SK-N-SH (cell line): ENCODE results near the gene ZNF521. TPM values are rescaled to one million over a fixed set of nuclear protein-coding genes. Genes with fewer than 3 reads are reported as not detected.

Experiments
- CTCF ChIA-PET: fragments of 300-600, 350-600 bp; formaldehyde crosslinking; extraction: SDS; loops from one replicate; lab custom pipeline; 2021; lab: Yijun Ruan, JAX
- POLR2A ChIA-PET: fragments of 350-600 bp; sonication (Branson Sonifier 250); formaldehyde crosslinking; extraction: SDS; loops from one replicate; lab custom pipeline; 2020; ENCODE audit warnings: antibody characterized with exemption, inconsistent platforms; lab: Yijun Ruan, JAX
- DNase-seq: peaks from one replicate; pipeline ENCODE4 v3.0.0; 2012
- H2AFZ ChIP-seq: fragments of 200-600 bp; sonication (generic); 2 replicates; pipeline ENCODE4 v1.8.1; 2016; ENCODE audit warnings: antibody characterized with exemption, mild to moderate bottlenecking, low read depth
- H3F3A ChIP-seq: fragments of 200-600 bp; sonication (generic); replicated peaks from 2 replicates; pipeline ENCODE3; 2016; ENCODE audit warnings: antibody characterized with exemption, mild to moderate bottlenecking; ENCODE audit not compliant: insufficient read depth
- H3K27ac ChIP-seq, 2 experiments: fragments of 200-500 bp in 1 of 2; fragments of 200-600 bp in 1 of 2; sonication (Bioruptor generic) in 1 of 2; sonication (generic), shearing (Covaris generic) in 1 of 2; 2 replicates each; pipeline versions ENCODE4 v1.5.1 to v1.6.1; 2014 to 2016; ENCODE audit warnings: low read depth in 2 of 2, inconsistent platforms in 1 of 2, low read length in 1 of 2, mild to moderate bottlenecking in 1 of 2, mixed read lengths in 1 of 2
- H3K27me3 ChIP-seq: fragments of 200-600 bp; sonication (generic), shearing (Covaris generic); 2 replicates; pipeline ENCODE4 v1.6.1; 2016; ENCODE audit warnings: mixed run types; ENCODE audit not compliant: insufficient read depth
- H3K36me3 ChIP-seq, 2 experiments: fragments of 200-500 bp in 1 of 2; fragments of 200-600 bp in 1 of 2; sonication (Bioruptor generic) in 1 of 2; sonication (generic) in 1 of 2; replicated peaks in 1 of 2; 2 replicates each; pipeline versions ENCODE3 to v1.5.1; 2014 to 2016; ENCODE audit warnings: low read length in 1 of 2, mild to moderate bottlenecking in 1 of 2; ENCODE audit not compliant: insufficient read depth in 2 of 2, control insufficient read depth in 1 of 2
- H3K4me1 ChIP-seq, 2 experiments: fragments of 200-500 bp in 1 of 2; fragments of 200-600 bp in 1 of 2; sonication (Bioruptor generic) in 1 of 2; sonication (generic), shearing (Covaris generic) in 1 of 2; 2 replicates each; pipeline versions ENCODE4 v1.5.1 to v1.6.1; 2014 to 2016; ENCODE audit warnings: low read depth in 1 of 2, low read length in 1 of 2, mixed run types in 1 of 2; ENCODE audit not compliant: insufficient read depth in 2 of 2, control insufficient read depth in 1 of 2
- H3K4me2 ChIP-seq: fragments of 200-600 bp; sonication (generic), shearing (Covaris generic); 2 replicates; pipeline ENCODE4 v1.6.1; 2017; ENCODE audit warnings: mixed run types
- H3K4me3 ChIP-seq, 2 experiments: fragments of 200-500 bp in 1 of 2; fragments of 200-600 bp in 1 of 2; sonication (Bioruptor generic) in 1 of 2; sonication (generic), shearing (Covaris generic) in 1 of 2; 2 replicates each; pipeline versions ENCODE4 v1.5.1 to v1.8.1; 2014 to 2016; ENCODE audit warnings: low read depth in 2 of 2, inconsistent platforms in 1 of 2, low read length in 1 of 2, mild to moderate bottlenecking in 1 of 2, mixed read lengths in 1 of 2, moderate library complexity in 1 of 2
- H3K79me2 ChIP-seq: fragments of 200-600 bp; sonication (generic); 2 replicates; pipeline ENCODE4 v1.8.1; 2017; ENCODE audit warnings: mild to moderate bottlenecking; ENCODE audit not compliant: insufficient read depth
- H3K9ac ChIP-seq: fragments of 200-600 bp; sonication (generic); 2 replicates; pipeline ENCODE4 v1.6.1; 2017; ENCODE audit warnings: mixed run types
- H3K9me2 ChIP-seq: fragments of 200-600 bp; sonication (generic); 2 replicates; pipeline ENCODE4 v1.6.1; 2017; ENCODE audit warnings: mixed run types
- H3K9me3 ChIP-seq: fragments of 200-600 bp; sonication (generic); 2 replicates; pipeline ENCODE4 v1.6.1; 2017; ENCODE audit warnings: mixed run types, mild to moderate bottlenecking, moderate library complexity
- H4K20me1 ChIP-seq: fragments of 200-600 bp; sonication (generic); 2 replicates; pipeline ENCODE4 v1.6.1; 2017; ENCODE audit warnings: mild to moderate bottlenecking, mixed run types; ENCODE audit not compliant: insufficient read depth
- CHD2 ChIP-seq: fragments of 150-350 bp; IDR thresholded peaks from 2 replicates; pipeline ENCODE4 v1.6.1; 2018; ENCODE audit warnings: low read length; ENCODE audit not compliant: partially characterized antibody
- CTCF ChIP-seq: fragments of 200-600 bp; sonication (generic); IDR thresholded peaks from 2 replicates; pipeline ENCODE4 v1.6.1; 2017; ENCODE audit warnings: antibody characterized with exemption, mild to moderate bottlenecking, moderate library complexity
- EP300 ChIP-seq, 2 experiments: IDR thresholded peaks; 2 replicates each; pipeline versions ENCODE4 v1.4.0 to v1.6.1; 2012; ENCODE audit warnings: borderline replicate concordance in 1 of 2, low read depth in 1 of 2, low read length in 1 of 2
- FOSL2 ChIP-seq: IDR thresholded peaks from 2 replicates; pipeline ENCODE4 v1.4.0; 2012; ENCODE audit warnings: low read depth, mild to moderate bottlenecking, moderate library complexity, borderline replicate concordance
- FOXJ3 ChIP-seq: sonication (generic); formaldehyde crosslinking; IDR thresholded peaks from 2 replicates; pipeline ENCODE4 v1.5.1; 2020; ENCODE audit warnings: mild to moderate bottlenecking, missing genetic modification reagents
- GABPA ChIP-seq: IDR thresholded peaks from 2 replicates; pipeline ENCODE4 v1.4.0; 2012; ENCODE audit warnings: low read depth, mild to moderate bottlenecking
- GATA2 ChIP-seq: sonication (generic); formaldehyde crosslinking; IDR thresholded peaks from 2 replicates; pipeline ENCODE4 v1.5.0; 2020; ENCODE audit warnings: mild to moderate bottlenecking, missing genetic modification reagents
- IRF3 ChIP-seq: fragments of 150-350 bp; IDR thresholded peaks from 2 replicates; pipeline ENCODE4 v1.6.1; 2016; ENCODE audit warnings: mild to moderate bottlenecking, low read depth, low read length
- JUND ChIP-seq: IDR thresholded peaks from 2 replicates; pipeline ENCODE4 v1.4.0; 2012
- MEF2A ChIP-seq: IDR thresholded peaks from 2 replicates; pipeline ENCODE4 v1.4.0; 2012; ENCODE audit warnings: low read depth, borderline replicate concordance
- MXI1 ChIP-seq: IDR thresholded peaks from 2 replicates; pipeline ENCODE4 v1.6.1; 2012; ENCODE audit warnings: mild to moderate bottlenecking, low read depth, low read length, improper control_type of control experiment
- PBX3 ChIP-seq: IDR thresholded peaks from 2 replicates; pipeline ENCODE4; 2012
- POLR2AphosphoS5 ChIP-seq: IDR thresholded peaks from 2 replicates; pipeline ENCODE4 v1.6.1; 2012; ENCODE audit warnings: low read depth, low read length
- RAD21 ChIP-seq: IDR thresholded peaks from 2 replicates; pipeline ENCODE4 v1.6.1; 2012; ENCODE audit warnings: mild to moderate bottlenecking, low read length
- RCOR1 ChIP-seq: fragments of 150-350 bp; IDR thresholded peaks from 2 replicates; pipeline ENCODE4 v1.6.1; 2017; ENCODE audit warnings: antibody characterized with exemption, low read length
- RFX5 ChIP-seq: IDR thresholded peaks from 2 replicates; pipeline ENCODE4 v1.6.1; 2012; ENCODE audit warnings: mild to moderate bottlenecking, improper control_type of control experiment, low read length
- SIN3A ChIP-seq: IDR thresholded peaks from 2 replicates; pipeline ENCODE4 v1.6.1; 2012; ENCODE audit warnings: low read depth, mild to moderate bottlenecking, low read length, moderate library complexity, borderline replicate concordance
- TCF12 ChIP-seq: IDR thresholded peaks from 2 replicates; pipeline ENCODE4 v1.4.0; 2012
- TEAD4 ChIP-seq: IDR thresholded peaks from 2 replicates; pipeline ENCODE4 v1.4.0; 2012; ENCODE audit warnings: mild to moderate bottlenecking, borderline replicate concordance; ENCODE audit not compliant: insufficient read depth
- USF1 ChIP-seq: IDR thresholded peaks from 2 replicates; pipeline ENCODE4 v1.4.0; 2012; ENCODE audit warnings: low read depth, borderline replicate concordance
- USF2 ChIP-seq: fragments of 150-350 bp; IDR thresholded peaks from 2 replicates; pipeline ENCODE4 v1.6.1; 2017; ENCODE audit warnings: antibody characterized with exemption, low read length, low read depth, borderline replicate concordance
- WGBS: methylation state at CpG from one replicate; pipeline ENCODE4 v1.1.6; 2017; ENCODE audit warnings: low lambda C conversion rate; 5-methylcytosine and 5-hydroxymethylcytosine counted together
- polyA plus RNA-seq, 3 experiments: library from polyadenylated mRNA; depleted of rRNA; stranded (reverse); fragments of >200 nt; gene quantifications; 2 replicates each; pipeline ENCODE4 v1.2.3, GENCODE V29; 2012

ZNF521 gene
- polyA plus RNA-seq, 1 of the 3 experiments (the other 2 are of a cell fraction): 14.1 TPM

GRCh38 chr18:25153426-25153825, 198.5 kb downstream of the ZNF521 start:
- H3F3A ChIP-seq: no peaks in the 10 kb centered on the region
- WGBS: 86% methylated on average over 6 of the region's 6 CpGs
- H3K79me2 ChIP-seq: no peaks in the 10 kb centered on the region
- H2AFZ ChIP-seq: no peak overlapping the region
- no peak for TF ChIP-seq IRF3
- no peak for TF ChIP-seq RFX5
- TF ChIP-seq CTCF: no peak
- TF ChIP-seq TEAD4: no peak
- TF ChIP-seq GABPA: no peak
- TF ChIP-seq JUND: no peak
- no peak for TF ChIP-seq MEF2A
- TF ChIP-seq RAD21: no peak
- TF ChIP-seq FOSL2: no peak
- TF ChIP-seq, all 33 proteins: peak for 0
- ChIA-PET POLR2A (no interaction called here), CTCF (no interaction called here)
- Histone ChIP-seq H3K9me3 (no peaks in the 10 kb centered on the region), H3K4me1 (no peaks in the 10 kb centered on the region; a peak in 1 of 4 replicates), H3K27ac (no peak overlapping the region), H3K9ac (no peak overlapping the region), H3K27me3 (no peaks in the 10 kb centered on the region), H3K4me3 (no peak overlapping the region), H3K36me3 (peaks cover 0 to 3% of the 10 kb centered on the region in 2 experiments), H3K9me2 (no peaks in the 10 kb centered on the region), H4K20me1 (no peaks in the 10 kb centered on the region), H3K4me2 (no peak overlapping the region)
- no peak for DNase-seq

- no peaks in the 10 kb centered on the region for H3K9me2 ChIP-seq
- no peaks in the 10 kb centered on the region for H3K79me2 ChIP-seq
- H3K27ac ChIP-seq: no peak overlapping the region
- H2AFZ ChIP-seq: no peak overlapping the region
- peaks cover 0 to 6% of the 10 kb centered on the region in 2 experiments; a peak in 2 of 4 replicates for H3K4me1 ChIP-seq
- H4K20me1 ChIP-seq: no peaks in the 10 kb centered on the region
- TF ChIP-seq CHD2 (no peak), TCF12 (peak; percentile 18; the same call in 1 of the 2 replicates), GATA2 (CRISPR knock-in tag) (peak; percentile 42; the same call in 1 of the 2 replicates), USF1 (no peak), FOSL2 (no peak), EP300 (IDR thresholded peaks at IDR 0.05; ENCODE audit: borderline replicate concordance in 1 of 2, low read depth in 1 of 2, low read length in 1 of 2) (peak in 1 of 2 experiments; percentile 61; a peak in 1 of 4 replicates), PBX3 (peak; percentile 47), MXI1 (no peak), TEAD4 (no peak), MEF2A (no peak), SIN3A (no peak), FOXJ3 (CRISPR knock-in tag) (no peak), RCOR1 (peak; percentile 46; the same call in 1 of the 2 replicates), USF2 (no peak), JUND (no peak), POLR2AphosphoS5 (0 out of 2 replicates have a peak, but pooled peaks have one; percentile 29)
- peak; percentile 4 for DNase-seq
- peaks cover 7% of the 10 kb centered on the region for H3F3A ChIP-seq
- H3K27me3 ChIP-seq: no peaks in the 10 kb centered on the region
- no peak overlapping the region for H3K4me3 ChIP-seq
- no peak overlapping the region for H3K4me2 ChIP-seq
- CTCF ChIA-PET: no interaction called here
- no peak overlapping the region for H3K9ac ChIP-seq
- no peaks in the 10 kb centered on the region for H3K36me3 ChIP-seq
- POLR2A ChIA-PET: no interaction called here
- WGBS: 65% methylated on average over 5 of the region's 5 CpGs
- no peaks in the 10 kb centered on the region for H3K9me3 ChIP-seq
Measured at GRCh38 chr18:25147877-25148488, 204.0 kb downstream of the ZNF521 start.
